HepG2 (cell line): ENCODE data around the gene KLHL35. TPM values are rescaled to one million over a fixed set of nuclear protein-coding genes. Genes with fewer than 3 reads are reported as not detected.
A peak's percentile ranks its signal among the peaks of the same experiment; 100 is the strongest.

ENCODE experiments used
- ATAC-seq: fragments of 200-7000 bp; cut with Tn5 transposase; 3 replicates; pipeline ENCODE4 v1.9.1; 2020; ENCODE audit warnings: mild to moderate bottlenecking, moderate library complexity
- BruUV-seq: library from RNA; stranded (reverse); fragments of 400-500 nt; replicated peaks from 2 replicates; lab custom pipeline; 2021; lab: Mats Ljungman, UMichigan
- CTCF ChIA-PET: fragments of 300-600 bp; formaldehyde crosslinking; extraction: SDS; loops from one replicate; lab custom pipeline; 2021; ENCODE audit warnings: low total read pairs, inconsistent platforms, low intra/inter-chr PET ratio; lab: Yijun Ruan, JAX
- POLR2A ChIA-PET: fragments of 350-600 bp; sonication (Branson Sonifier 250); formaldehyde crosslinking; loops from one replicate; lab custom pipeline; 2020; ENCODE audit warnings: antibody characterized with exemption, inconsistent platforms; lab: Yijun Ruan, JAX
- DNase-seq: peaks from one replicate; pipeline ENCODE4 v3.0.0-alpha.2; 2015; ENCODE audit warnings: low spot score
- FAIRE-seq: peaks from 3 replicates; lab custom pipeline; 2011; peaks lifted over from hg19 to GRCh38; lab: Jason Lieb, UNC
- H2AFZ ChIP-seq: one replicate; pipeline ENCODE4 v1.6.1; 2011; ENCODE audit warnings: low read length, inconsistent platforms
- H3K27ac ChIP-seq: fragments of 300-600 bp; 3 replicates; pipeline ENCODE4 v1.8.0; 2011; ENCODE audit warnings: mixed run types, mild to moderate bottlenecking, mixed read lengths, low read length, inconsistent platforms; ENCODE audit not compliant: insufficient read depth; ENCODE audit errors: extremely low read length
- H3K27me3 ChIP-seq, 2 experiments: fragments of 200-600 bp in 1 of 2; 2 replicates in 1 of 2; 3 replicates in 1 of 2; pipeline versions ENCODE4 v1.6.0 to v1.8.0; 2011; ENCODE audit warnings: low read length in 2 of 2, mild to moderate bottlenecking in 2 of 2, moderate library complexity in 2 of 2, inconsistent platforms in 1 of 2; ENCODE audit not compliant: insufficient read depth in 2 of 2, control insufficient read depth in 1 of 2
- H3K36me3 ChIP-seq, 2 experiments: fragments of 200-600 bp in 1 of 2; replicated peaks in 1 of 2; 2 replicates in 1 of 2; 3 replicates in 1 of 2; pipeline versions ENCODE4 v1.5.1 to v1.8.0; 2011; ENCODE audit warnings: low read length in 2 of 2, inconsistent platforms in 1 of 2; ENCODE audit not compliant: insufficient read depth in 2 of 2, control insufficient read depth in 1 of 2
- H3K4me1 ChIP-seq: 2 replicates; pipeline ENCODE4 v1.5.1; 2012; ENCODE audit warnings: low read length, inconsistent platforms; ENCODE audit not compliant: insufficient read depth
- H3K4me2 ChIP-seq: 2 replicates; pipeline ENCODE4 v1.6.0; 2011; ENCODE audit warnings: low read depth, low read length, inconsistent platforms
- H3K4me3 ChIP-seq, 3 experiments: fragments of 200-600 bp in 1 of 3; sonication (generic), shearing (Covaris generic) in 1 of 3; replicated peaks in 1 of 3; 2 replicates each; pipeline ENCODE4 v1.5.1; 2011 to 2016; ENCODE audit warnings: low read length in 3 of 3, inconsistent platforms in 2 of 3, low read depth in 2 of 3, mild to moderate bottlenecking in 2 of 3, control low read depth in 1 of 3, mixed read lengths in 1 of 3; ENCODE audit not compliant: insufficient read depth in 1 of 3
- H3K79me2 ChIP-seq: one replicate; pipeline ENCODE4 v1.6.1; 2011; ENCODE audit warnings: low read length, inconsistent platforms; ENCODE audit not compliant: insufficient read depth
- H3K9ac ChIP-seq: 2 replicates; pipeline ENCODE4 v1.6.0; 2011; ENCODE audit warnings: mild to moderate bottlenecking, low read depth, low read length, inconsistent platforms; ENCODE audit not compliant: insufficient read depth
- H3K9me3 ChIP-seq: 2 replicates; pipeline ENCODE4 v1.5.1; 2012; ENCODE audit warnings: mild to moderate bottlenecking, low read length
- H4K20me1 ChIP-seq: 2 replicates; pipeline ENCODE4 v1.6.0; 2011; ENCODE audit warnings: inconsistent platforms, mild to moderate bottlenecking, low read length, moderate library complexity; ENCODE audit not compliant: insufficient read depth
- DDIT3 ChIP-seq: sonication (generic); formaldehyde crosslinking; IDR thresholded peaks from 2 replicates; pipeline ENCODE4 v1.4.0; 2020; ENCODE audit warnings: mild to moderate bottlenecking, missing genetic modification reagents
- HOXA5 ChIP-seq: sonication (generic); formaldehyde crosslinking; IDR thresholded peaks from 2 replicates; pipeline ENCODE4 v1.4.0; 2020; ENCODE audit warnings: missing genetic modification reagents
- JUNB ChIP-seq: sonication (generic); formaldehyde crosslinking; IDR thresholded peaks from 2 replicates; pipeline ENCODE4 v1.8.0; 2022; ENCODE audit warnings: missing genetic modification reagents, mild to moderate bottlenecking, borderline replicate concordance
- KIAA2018 ChIP-seq: sonication (generic); formaldehyde crosslinking; IDR thresholded peaks from 2 replicates; pipeline ENCODE4 v1.5.0; 2020; ENCODE audit warnings: mild to moderate bottlenecking, missing genetic modification reagents, borderline replicate concordance
- MXD3 ChIP-seq: IDR thresholded peaks from 2 replicates; pipeline ENCODE4 v1.6.1; 2016; ENCODE audit warnings: mild to moderate bottlenecking, missing biosample characterization, missing genetic modification reagents
- RAD21 ChIP-seq: fragments of 450-650 bp; formaldehyde crosslinking; IDR thresholded peaks from 2 replicates; pipeline ENCODE4 v1.5.0; 2020; ENCODE audit warnings: mild to moderate bottlenecking
- REPIN1 ChIP-seq: sonication (generic); formaldehyde crosslinking; IDR thresholded peaks from 2 replicates; pipeline ENCODE4 v1.8.0; 2022; ENCODE audit warnings: missing genetic modification reagents, low read depth, mild to moderate bottlenecking, borderline replicate concordance
- STAG1 ChIP-seq: sonication (generic); formaldehyde crosslinking; IDR thresholded peaks from 2 replicates; pipeline ENCODE4 v1.4.0; 2020; ENCODE audit warnings: missing genetic modification reagents
- ZBTB39 ChIP-seq: sonication (generic); formaldehyde crosslinking; IDR thresholded peaks from 2 replicates; pipeline ENCODE4 v1.5.0; 2020; ENCODE audit warnings: missing genetic modification reagents
- WGBS: methylation state at CpG from one replicate; pipeline ENCODE4 v1.1.6; 2017; ENCODE audit warnings: low lambda C conversion rate; 5-methylcytosine and 5-hydroxymethylcytosine counted together
- in situ Hi-C: cut with HindIII; loops from 2 replicates; pipeline ENCODE4 v1.10.0; 2017; ENCODE audit warnings: low pct_unique_long_range_greater_than_20kb; ENCODE audit not compliant: extremely low pct_ligation_motif_present
- intact Hi-C: fragments of 100-400 bp; cut with micrococcal nuclease; formaldehyde crosslinking; loops from one replicate; pipeline ENCODE4 v1.10.0; 2022; ENCODE audit not compliant: unreplicated experiment
- polyA plus RNA-seq, 8 experiments: library from polyadenylated mRNA; depleted of rRNA in 3 of 8; stranded (reverse) in 7 of 8; unstranded in 1 of 8; fragments of >200 nt; fragmentation: Illumina TruSeq in 4 of 8; extraction: Trizol in 4 of 8; gene quantifications; 2 replicates each; pipeline versions ENCODE4 v1.2.1 to v1.2.3, GENCODE V29; 2011 to 2016; ENCODE audit warnings: low read depth in 4 of 8, missing spikeins in 1 of 8, mixed read lengths in 1 of 8; ENCODE audit not compliant: insufficient read depth in 1 of 8
- total RNA-seq, 5 experiments: library from RNA; depleted of rRNA; stranded (reverse); fragments of >200 nt; fragmentation: Illumina TruSeq; extraction: Trizol; gene quantifications; 2 replicates each; pipeline ENCODE4 v1.2.3, GENCODE V29; 2016; ENCODE audit warnings: low read depth in 1 of 5
- TF ChIP-seq, protein P1 (sequence below): sonication (generic); formaldehyde crosslinking; IDR thresholded peaks from 2 replicates; pipeline ENCODE4 v1.5.0; 2020; ENCODE audit warnings: mild to moderate bottlenecking, missing genetic modification reagents, moderate library complexity

Gene KLHL35
- total and polyA plus RNA-seq, 2 of the 13 experiments (the other 11 are each of a cell fraction or from before 2014, with no cell fraction given): not detected

GRCh38 chr11:75425422-75425821 lies 7.6 kb downstream of the KLHL35 start (continued):
- TF ChIP-seq RAD21 (0 out of 2 replicates have a peak, but pooled peaks have one; percentile 25), ZBTB39 (no peak), STAG1 (CRISPR knock-in tag) (peak; percentile 34)
- TF ChIP-seq, protein P1, sequence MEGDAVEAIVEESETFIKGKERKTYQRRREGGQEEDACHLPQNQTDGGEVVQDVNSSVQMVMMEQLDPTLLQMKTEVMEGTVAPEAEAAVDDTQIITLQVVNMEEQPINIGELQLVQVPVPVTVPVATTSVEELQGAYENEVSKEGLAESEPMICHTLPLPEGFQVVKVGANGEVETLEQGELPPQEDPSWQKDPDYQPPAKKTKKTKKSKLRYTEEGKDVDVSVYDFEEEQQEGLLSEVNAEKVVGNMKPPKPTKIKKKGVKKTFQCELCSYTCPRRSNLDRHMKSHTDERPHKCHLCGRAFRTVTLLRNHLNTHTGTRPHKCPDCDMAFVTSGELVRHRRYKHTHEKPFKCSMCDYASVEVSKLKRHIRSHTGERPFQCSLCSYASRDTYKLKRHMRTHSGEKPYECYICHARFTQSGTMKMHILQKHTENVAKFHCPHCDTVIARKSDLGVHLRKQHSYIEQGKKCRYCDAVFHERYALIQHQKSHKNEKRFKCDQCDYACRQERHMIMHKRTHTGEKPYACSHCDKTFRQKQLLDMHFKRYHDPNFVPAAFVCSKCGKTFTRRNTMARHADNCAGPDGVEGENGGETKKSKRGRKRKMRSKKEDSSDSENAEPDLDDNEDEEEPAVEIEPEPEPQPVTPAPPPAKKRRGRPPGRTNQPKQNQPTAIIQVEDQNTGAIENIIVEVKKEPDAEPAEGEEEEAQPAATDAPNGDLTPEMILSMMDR (CRISPR knock-in tag): peak; percentile 66

DNA sequence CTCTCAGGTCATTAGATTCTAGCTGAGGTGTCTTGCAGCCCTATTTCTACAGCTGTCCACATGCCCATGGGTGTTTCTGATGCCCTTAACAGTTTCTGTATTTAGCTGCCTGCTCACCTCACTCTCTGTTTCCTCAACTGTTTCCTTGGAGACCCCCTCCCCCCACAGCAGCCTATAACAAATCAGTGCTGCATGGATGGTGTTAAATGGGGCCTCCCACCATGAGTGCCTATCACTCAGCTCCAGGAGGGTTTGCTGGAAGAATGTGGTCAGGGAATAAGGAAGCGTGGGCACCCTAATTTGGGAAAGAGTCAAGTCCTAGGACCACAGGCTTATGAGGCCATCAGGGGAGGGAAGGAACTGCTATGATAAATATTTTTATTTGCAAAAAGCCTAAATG lies 8.6 kb downstream of the KLHL35 start:
- H4K20me1 ChIP-seq: peaks cover 10% of the 10 kb centered on the region
- DNase-seq (no peak), FAIRE-seq (no peak), ATAC-seq (no peak)
- H3K4me3 ChIP-seq: no peak overlapping the region
- POLR2A ChIA-PET: no interaction called here
- no TSS peak for BruUV-seq
- H3K79me2 ChIP-seq: no peaks in the 10 kb centered on the region
- H3K9ac ChIP-seq: no peak overlapping the region
- no peak overlapping the region for H3K27ac ChIP-seq
- H2AFZ ChIP-seq: no peak overlapping the region
- H3K36me3 ChIP-seq: no peaks in the 10 kb centered on the region
- H3K4me2 ChIP-seq: no peak overlapping the region
- CTCF ChIA-PET: no interaction called here
- no peaks in the 10 kb centered on the region for H3K9me3 ChIP-seq
- intact Hi-C loops (no loop called here), in situ Hi-C loops (no loop called here)
- peaks cover 0 to 6% of the 10 kb centered on the region in 2 experiments; a peak in 1 of 5 replicates for H3K27me3 ChIP-seq
- H3K4me1 ChIP-seq: peaks cover 55% of the 10 kb centered on the region
- 100% methylated on average over 1 of the region's 1 CpG for WGBS
- TF ChIP-seq HOXA5 (CRISPR knock-in tag) (no peak), KIAA2018 (CRISPR knock-in tag) (no peak), JUNB (CRISPR knock-in tag) (no peak), DDIT3 (no peak), REPIN1 (CRISPR knock-in tag) (no peak), MXD3 (CRISPR knock-in tag) (no peak)
